Lower leg skin (tissue), 4 donors: ENCODE data around the gene CENPO. TPM values are rescaled to one million over a fixed set of nuclear protein-coding genes. Genes with fewer than 3 reads are reported as not detected.

ENCODE experiments used
- DNase-seq, 2 donors: peaks; one replicate each; pipeline ENCODE4 v3.0.0-alpha.2; 2019; ENCODE audit warnings: low spot score in 2 of 2
- H3K4me3 ChIP-seq: fragments of 200-600 bp; sonication (generic); 2 replicates; pipeline ENCODE4 v1.5.1; 2017; ENCODE audit warnings: mild to moderate bottlenecking, low read depth; ENCODE audit not compliant: poor library complexity, severe bottlenecking
- CTCF ChIP-seq, 3 donors: fragments of 450-650 bp; IDR thresholded peaks; one replicate each; pipeline ENCODE4 v1.5.1; 2016; ENCODE audit warnings: antibody characterized with exemption in 3 of 3, mild to moderate bottlenecking in 3 of 3, moderate library complexity in 2 of 3
- POLR2A ChIP-seq, 2 donors: fragments of 450-650 bp; IDR thresholded peaks; one replicate each; pipeline ENCODE4 v1.6.1; 2016 to 2017; ENCODE audit warnings: antibody characterized with exemption in 2 of 2, mild to moderate bottlenecking in 1 of 2, moderate library complexity in 1 of 2
- WGBS, 2 donors: methylation state at CpG; one replicate each; pipeline ENCODE4 v1.1.5; 2018; 5-methylcytosine and 5-hydroxymethylcytosine counted together
- intact Hi-C: fragments of 100-400 bp; cut with DNase I; formaldehyde crosslinking; loops from one replicate; pipeline ENCODE4 v1.15.0; 2023; ENCODE audit warnings: low total_unique reads
- total RNA-seq, 4 donors: library from RNA; depleted of rRNA; stranded (reverse); fragments of >200 nt; gene quantifications; one replicate each; pipeline ENCODE4 v1.1.0, GENCODE V29; 2016

CENPO gene
- total RNA-seq, 4 donors from 2014 or later = 2.0 to 5.3 (median 2.4) TPM

GRCh38 chr2:24871852-24872333 lies 78.7 kb downstream of the CENPO start:
- no peak overlapping the region for H3K4me3 ChIP-seq
- DNase-seq = no peak
- intact Hi-C loops = no loop called here
- WGBS, 2 donors = 65 to 74% methylated on average over 12 of the region's 12 CpGs
- no peak for TF ChIP-seq CTCF (IDR thresholded peaks at IDR 0.05)
- no peak for TF ChIP-seq POLR2A (IDR thresholded peaks at IDR 0.05)

Other genes starting within 250 kb of the CENPO start
- 10 to 100 TPM; 13.6 to 39.7 (median 30.2) TPM for gene PTRHD1, start within 50 bp of the CENPO start, total RNA-seq
- 10 to 100 TPM; 29.3 to 51.9 (median 43.1) TPM for gene ADCY3, start 126.8 kb downstream of the CENPO start, total RNA-seq
- 10 to 100 TPM in 2 of 4 donors, 1 to 10 TPM in 2; 3.4 to 19.5 (median 11.2) TPM for gene DNAJC27, start 178.5 kb downstream of the CENPO start, total RNA-seq
- gene EFR3B, start 248.7 kb downstream of the CENPO start, total RNA-seq = 1 to 10 TPM in 2 of 4 donors, under 1 TPM in 1, not detected in 1; 0.42 to 1.8 (median 1.5) TPM